K562 (cell line): ENCODE measurements around the gene MALAT1. TPM values are rescaled to one million over a fixed set of nuclear protein-coding genes. Genes with fewer than 3 reads are reported as not detected.
A peak's percentile ranks its signal among the peaks of the same experiment; 100 is the strongest.

Experiments
- C11orf30 ChIP-seq: fragments of 450-650 bp; IDR thresholded peaks from 2 replicates; pipeline ENCODE4 v1.6.1; 2016; ENCODE audit warnings: low read depth, mild to moderate bottlenecking
- CCAR2 ChIP-seq: fragments of 200-400 bp; formaldehyde crosslinking; IDR thresholded peaks from 2 replicates; pipeline ENCODE4 v1.6.1; 2017; ENCODE audit warnings: mild to moderate bottlenecking, low read depth, low read length
- ELF2 ChIP-seq: fragments of 250-450 bp; sonication (Bioruptor Pico); IDR thresholded peaks from 2 replicates; pipeline ENCODE4 v1.5.0; 2021; ENCODE audit warnings: mild to moderate bottlenecking
- ERF ChIP-seq: fragments of 450-650 bp; formaldehyde crosslinking; IDR thresholded peaks from 2 replicates; pipeline ENCODE4 v1.4.0; 2020; ENCODE audit warnings: mild to moderate bottlenecking, mixed read lengths
- FOXJ3 ChIP-seq: sonication (generic); formaldehyde crosslinking; IDR thresholded peaks from 2 replicates; pipeline ENCODE4 v1.4.0; 2020; ENCODE audit warnings: mild to moderate bottlenecking, missing genetic modification reagents
- GATAD2A ChIP-seq: fragments of 450-650 bp; IDR thresholded peaks from 2 replicates; pipeline ENCODE4 v1.6.1; 2017
- GTF2E2 ChIP-seq: fragments of 200-800 bp; sonication (Bioruptor generic); IDR thresholded peaks from 2 replicates; pipeline ENCODE4 v1.6.1; 2016; ENCODE audit warnings: missing genetic modification characterization, missing compliant biosample characterization
- MYC ChIP-seq, 2 experiments: fragments of 250-450 bp in 1 of 2; sonication (Bioruptor Pico) in 1 of 2; IDR thresholded peaks; 2 replicates each; pipeline versions ENCODE4 v1.5.1 to v1.6.1; 2012 to 2021; ENCODE audit warnings: low read depth in 2 of 2, borderline replicate concordance in 1 of 2, improper control_type of control experiment in 1 of 2, low read length in 1 of 2, mild to moderate bottlenecking in 1 of 2, moderate library complexity in 1 of 2
- NFRKB ChIP-seq: fragments of 450-650 bp; IDR thresholded peaks from 2 replicates; pipeline ENCODE4 v1.6.1; 2016; ENCODE audit warnings: low read depth
- PML ChIP-seq: IDR thresholded peaks from 2 replicates; pipeline ENCODE4 v1.6.1; 2012; ENCODE audit warnings: low read length, inconsistent platforms
- RBM22 ChIP-seq: fragments of 200-400 bp; formaldehyde crosslinking; IDR thresholded peaks from 2 replicates; pipeline ENCODE4 v1.6.1; 2018; ENCODE audit warnings: low read length, low read depth; ENCODE audit not compliant: poor library complexity, severe bottlenecking
- STAT5A ChIP-seq: IDR thresholded peaks from 2 replicates; pipeline ENCODE4 v1.6.1; 2012; ENCODE audit warnings: low read length, inconsistent platforms, borderline replicate concordance
- ZBTB8A ChIP-seq: fragments of 450-650 bp; IDR thresholded peaks from 2 replicates; pipeline ENCODE4 v1.6.1; 2018; ENCODE audit warnings: mild to moderate bottlenecking, moderate library complexity; ENCODE audit not compliant: partially characterized antibody
- ZFP1 ChIP-seq: fragments of 450-650 bp; formaldehyde crosslinking; IDR thresholded peaks from 2 replicates; pipeline ENCODE4 v1.4.0; 2020; ENCODE audit warnings: mild to moderate bottlenecking, mixed read lengths
- ZNF253 ChIP-seq: fragments of 250-450 bp; sonication (Bioruptor Pico); conservative IDR thresholded peaks from 2 replicates; pipeline ENCODE4 v1.6.1; 2021; ENCODE audit warnings: mild to moderate bottlenecking
- ZNF347 ChIP-seq: fragments of 450-650 bp; formaldehyde crosslinking; IDR thresholded peaks from 2 replicates; pipeline ENCODE4 v1.4.0; 2020; ENCODE audit warnings: low read depth, mild to moderate bottlenecking, moderate library complexity
- ZNF785 ChIP-seq: fragments of 250-450 bp; sonication (Bioruptor Pico); IDR thresholded peaks from 2 replicates; pipeline ENCODE4 v1.4.0; 2020; ENCODE audit warnings: mild to moderate bottlenecking
- polyA plus RNA-seq, 8 experiments: library from polyadenylated mRNA; depleted of rRNA in 4 of 8; stranded (reverse) in 5 of 8; unstranded in 3 of 8; fragments of >200 nt; fragmentation: Nextera tagmentation in 2 of 8; fragmentation: Illumina TruSeq in 1 of 8; extraction: Ambion mirVana in 2 of 8; extraction: Trizol in 1 of 8; gene quantifications; 2 replicates each; pipeline versions ENCODE4 v1.2.1 to v1.2.3, GENCODE V29; 2011 to 2014; ENCODE audit warnings: inconsistent platforms in 1 of 8, missing spikeins in 1 of 8
- total RNA-seq, 7 experiments: library from RNA; depleted of rRNA in 6 of 7; stranded (reverse); fragments of >200 nt in 6 of 7; fragmentation: Illumina TruSeq in 2 of 7; extraction: Trizol in 2 of 7; gene quantifications; 2 replicates each; pipeline versions ENCODE4 v1.2.1 to v1.2.3, GENCODE V29; 2011 to 2021; ENCODE audit warnings: low replicate concordance in 1 of 7
- TF ChIP-seq, protein P1 (sequence below): fragments of 450-650 bp; conservative IDR thresholded peaks from 2 replicates; pipeline ENCODE4 v1.6.1; 2016; ENCODE audit warnings: missing genetic modification characterization, low read depth, mild to moderate bottlenecking, missing compliant biosample characterization, moderate library complexity
- TF ChIP-seq, protein P2 (sequence below), 2 experiments: fragments of 450-650 bp; conservative IDR thresholded peaks; 2 replicates each; pipeline ENCODE4 v1.6.1; 2017; ENCODE audit warnings: mild to moderate bottlenecking in 2 of 2, moderate library complexity in 2 of 2

Gene MALAT1
- total and polyA plus RNA-seq, 9 of the 15 experiments (the other 6 are each of a cell fraction or from before 2014, with no cell fraction given), result 363 to 8,715 (median 2,351) TPM

DNA sequence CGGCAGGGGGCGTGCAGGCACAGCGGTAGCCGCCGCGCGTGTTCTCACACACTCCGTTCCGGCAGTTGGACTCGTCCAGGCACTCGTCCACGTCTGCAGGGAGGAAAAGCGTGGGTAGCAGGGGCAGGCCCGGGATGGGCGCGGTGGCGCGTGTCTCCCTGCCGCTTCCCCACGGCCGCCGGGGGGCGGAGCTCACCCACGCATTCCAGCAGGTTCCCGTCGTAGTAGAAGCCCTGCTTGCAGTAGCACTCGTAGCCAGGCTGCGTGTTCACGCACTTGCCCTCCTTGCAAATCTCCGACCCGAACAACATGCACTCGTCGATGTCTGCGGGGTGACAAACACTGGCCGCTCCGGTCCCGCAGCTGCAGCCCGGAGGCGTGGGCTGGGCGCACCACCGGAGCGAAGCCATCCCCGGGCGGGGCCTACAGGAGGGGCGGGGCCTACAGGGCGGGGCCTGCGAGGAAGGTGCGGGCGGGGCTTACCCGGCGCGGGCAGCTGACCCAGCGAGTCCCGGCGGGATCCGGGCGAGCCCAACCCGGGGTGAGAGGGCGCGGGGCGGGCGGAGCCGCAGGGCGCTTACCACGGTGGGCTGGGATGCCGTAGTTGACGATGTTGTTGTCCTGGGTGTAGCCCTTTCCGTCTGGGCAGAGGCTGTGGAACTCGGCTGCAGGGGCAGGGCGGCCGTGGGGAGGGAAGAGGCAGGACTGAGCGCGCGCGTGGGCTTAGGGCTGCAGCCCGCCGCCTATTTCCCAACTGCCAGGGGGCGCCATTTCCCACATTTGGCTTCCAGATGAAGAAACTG is 41.6 kb downstream of the MALAT1 start (continued):
- TF ChIP-seq, protein P1, sequence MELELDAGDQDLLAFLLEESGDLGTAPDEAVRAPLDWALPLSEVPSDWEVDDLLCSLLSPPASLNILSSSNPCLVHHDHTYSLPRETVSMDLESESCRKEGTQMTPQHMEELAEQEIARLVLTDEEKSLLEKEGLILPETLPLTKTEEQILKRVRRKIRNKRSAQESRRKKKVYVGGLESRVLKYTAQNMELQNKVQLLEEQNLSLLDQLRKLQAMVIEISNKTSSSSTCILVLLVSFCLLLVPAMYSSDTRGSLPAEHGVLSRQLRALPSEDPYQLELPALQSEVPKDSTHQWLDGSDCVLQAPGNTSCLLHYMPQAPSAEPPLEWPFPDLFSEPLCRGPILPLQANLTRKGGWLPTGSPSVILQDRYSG, result no peak
- TF ChIP-seq ZNF253 (CRISPR knock-in tag) (no peak), C11orf30 (peak; percentile 58), ZBTB8A (no peak), NFRKB (no peak), ZNF785 (no peak), ZFP1 (CRISPR knock-in tag) (no peak), ZNF347 (no peak), PML (0 out of 2 replicates have a peak, but pooled peaks have one; percentile 36), GTF2E2 (tag) (no peak), RBM22 (no peak), ERF (CRISPR knock-in tag) (peak; percentile 79; the same call in 1 of the 2 replicates), STAT5A (no peak), GATAD2A (peak; percentile 77), ELF2 (peak; percentile 27), FOXJ3 (CRISPR knock-in tag) (no peak), MYC (IDR thresholded peaks at IDR 0.05; ENCODE audit: low read depth, low read length) (peak; percentile 79), MYC (CRISPR knock-in tag; IDR thresholded peaks at IDR 0.05; ENCODE audit: borderline replicate concordance, low read depth) (peak; percentile 31; the same call in 1 of the 2 replicates), CCAR2 (no peak)
- TF ChIP-seq, protein P2, sequence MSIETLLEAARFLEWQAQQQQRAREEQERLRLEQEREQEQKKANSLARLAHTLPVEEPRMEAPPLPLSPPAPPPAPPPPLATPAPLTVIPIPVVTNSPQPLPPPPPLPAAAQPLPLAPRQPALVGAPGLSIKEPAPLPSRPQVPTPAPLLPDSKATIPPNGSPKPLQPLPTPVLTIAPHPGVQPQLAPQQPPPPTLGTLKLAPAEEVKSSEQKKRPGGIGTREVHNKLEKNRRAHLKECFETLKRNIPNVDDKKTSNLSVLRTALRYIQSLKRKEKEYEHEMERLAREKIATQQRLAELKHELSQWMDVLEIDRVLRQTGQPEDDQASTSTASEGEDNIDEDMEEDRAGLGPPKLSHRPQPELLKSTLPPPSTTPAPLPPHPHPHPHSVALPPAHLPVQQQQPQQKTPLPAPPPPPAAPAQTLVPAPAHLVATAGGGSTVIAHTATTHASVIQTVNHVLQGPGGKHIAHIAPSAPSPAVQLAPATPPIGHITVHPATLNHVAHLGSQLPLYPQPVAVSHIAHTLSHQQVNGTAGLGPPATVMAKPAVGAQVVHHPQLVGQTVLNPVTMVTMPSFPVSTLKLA (conservative IDR thresholded peaks at IDR 0.05), result peak; percentile 81 to 90
